Esophagus muscularis mucosa (tissue), 4 donors: ENCODE results near the gene ITGBL1. TPM values are rescaled to one million over a fixed set of nuclear protein-coding genes. Genes with fewer than 3 reads are reported as not detected.
"Not testable (repeated sequence)": the region's sequence is repeated elsewhere in the genome, so short reads cannot be mapped to it uniquely, and the experiment has no call there.

Experiments used
- DNase-seq: peaks from one replicate; pipeline ENCODE4 v3.0.0-alpha.2; 2017; ENCODE audit errors: extremely low spot score
- H3K27ac ChIP-seq, 4 donors: fragments of 200-600 bp; sonication (generic); replicated peaks in 1 of 4; 1 replicate in 3 of 4; 2 replicates in 1 of 4; pipeline ENCODE4 v1.5.1; 2016 to 2019; ENCODE audit warnings: mild to moderate bottlenecking in 1 of 4
- H3K27me3 ChIP-seq, 4 donors: fragments of 200-600 bp; sonication (generic); one replicate each; pipeline versions ENCODE4 v1.5.1 to v1.6.0; 2016 to 2019
- H3K36me3 ChIP-seq, 4 donors: fragments of 200-600 bp; sonication (generic); one replicate each; pipeline ENCODE4 v1.5.1; 2016 to 2019
- H3K4me1 ChIP-seq, 4 donors: fragments of 200-600 bp; sonication (generic); one replicate each; pipeline ENCODE4 v1.5.1; 2016 to 2019
- H3K4me3 ChIP-seq, 4 donors: fragments of 200-600 bp; sonication (generic); 1 replicate in 2 of 4; 2 replicates in 2 of 4; pipeline ENCODE4 v1.5.1; 2016 to 2019; ENCODE audit warnings: mild to moderate bottlenecking in 4 of 4, moderate library complexity in 1 of 4
- H3K9me3 ChIP-seq, 4 donors: fragments of 200-600 bp; sonication (generic); 1 replicate in 3 of 4; 2 replicates in 1 of 4; pipeline ENCODE4 v1.5.1; 2016 to 2019
- EP300 ChIP-seq: sonication (generic); formaldehyde crosslinking; IDR thresholded peaks from one replicate; pipeline ENCODE4 v1.6.1; 2017; ENCODE audit warnings: antibody characterized with exemption
- POLR2A ChIP-seq: fragments of 450-650 bp; IDR thresholded peaks from one replicate; pipeline ENCODE4 v1.6.1; 2017; ENCODE audit warnings: antibody characterized with exemption, moderate library complexity, mild to moderate bottlenecking, low read depth
- POLR2AphosphoS5 ChIP-seq, 2 donors: sonication (generic); formaldehyde crosslinking; IDR thresholded peaks; one replicate each; pipeline ENCODE4 v1.6.1; 2017; ENCODE audit warnings: antibody characterized with exemption in 2 of 2
- WGBS: methylation state at CpG from one replicate; pipeline ENCODE4 v1.1.5; 2018; 5-methylcytosine and 5-hydroxymethylcytosine counted together
- intact Hi-C: fragments of 100-400 bp; cut with DNase I; formaldehyde crosslinking; loops from one replicate; pipeline ENCODE4 v1.15.1; 2023
- total RNA-seq, 4 donors: library from RNA; depleted of rRNA; stranded (reverse); fragments of >200 nt; gene quantifications; one replicate each; pipeline versions ENCODE4 v1.1.0 to v1.2.1, GENCODE V29; 2016
- TF ChIP-seq, protein P1 (sequence below), 3 experiments: fragments of 200-600 bp in 2 of 3; fragments of 450-650 bp in 1 of 3; sonication (generic) in 2 of 3; IDR thresholded peaks; one replicate each; pipeline ENCODE4 v1.5.1; 2017 to 2019; ENCODE audit warnings: antibody characterized with exemption in 3 of 3, mild to moderate bottlenecking in 2 of 3, moderate library complexity in 1 of 3

Gene ITGBL1
- total RNA-seq, 4 donors from 2014 or later = 8.3 to 20.0 (median 13.8) TPM

DNA sequence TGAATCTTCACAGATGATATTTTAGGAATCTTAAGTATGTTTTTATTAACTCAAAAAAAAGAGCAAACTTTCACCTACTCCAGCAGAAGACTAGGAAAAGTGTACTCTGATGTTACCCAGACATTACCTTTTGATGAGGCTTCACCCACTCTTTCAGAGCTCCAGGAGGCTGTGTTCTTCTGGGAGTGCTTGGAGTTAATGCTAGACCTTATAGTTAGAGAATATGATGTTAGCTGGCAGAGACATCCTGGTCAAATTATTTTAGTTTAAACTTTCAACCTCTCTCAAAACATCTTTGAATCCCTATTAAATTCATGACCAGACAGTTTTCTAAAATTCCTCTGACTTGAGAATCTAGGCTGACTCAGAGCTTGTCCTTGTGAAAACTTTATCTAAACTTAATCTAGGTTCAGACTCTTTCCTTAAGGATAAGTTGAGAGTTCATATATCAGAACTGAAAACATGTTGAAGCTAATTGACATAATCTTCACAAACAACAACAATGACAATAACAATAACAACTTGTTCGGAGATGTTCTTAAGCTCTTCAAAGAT lies 82.8 kb downstream of the ITGBL1 start:
- H3K9me3 ChIP-seq = no peaks in the 10 kb centered on the region
- no peaks in the 10 kb centered on the region for H3K36me3 ChIP-seq
- no peak for TF ChIP-seq POLR2AphosphoS5 (IDR thresholded peaks at IDR 0.05)
- TF ChIP-seq POLR2A = no peak
- no peak for TF ChIP-seq EP300
- TF ChIP-seq, protein P1, sequence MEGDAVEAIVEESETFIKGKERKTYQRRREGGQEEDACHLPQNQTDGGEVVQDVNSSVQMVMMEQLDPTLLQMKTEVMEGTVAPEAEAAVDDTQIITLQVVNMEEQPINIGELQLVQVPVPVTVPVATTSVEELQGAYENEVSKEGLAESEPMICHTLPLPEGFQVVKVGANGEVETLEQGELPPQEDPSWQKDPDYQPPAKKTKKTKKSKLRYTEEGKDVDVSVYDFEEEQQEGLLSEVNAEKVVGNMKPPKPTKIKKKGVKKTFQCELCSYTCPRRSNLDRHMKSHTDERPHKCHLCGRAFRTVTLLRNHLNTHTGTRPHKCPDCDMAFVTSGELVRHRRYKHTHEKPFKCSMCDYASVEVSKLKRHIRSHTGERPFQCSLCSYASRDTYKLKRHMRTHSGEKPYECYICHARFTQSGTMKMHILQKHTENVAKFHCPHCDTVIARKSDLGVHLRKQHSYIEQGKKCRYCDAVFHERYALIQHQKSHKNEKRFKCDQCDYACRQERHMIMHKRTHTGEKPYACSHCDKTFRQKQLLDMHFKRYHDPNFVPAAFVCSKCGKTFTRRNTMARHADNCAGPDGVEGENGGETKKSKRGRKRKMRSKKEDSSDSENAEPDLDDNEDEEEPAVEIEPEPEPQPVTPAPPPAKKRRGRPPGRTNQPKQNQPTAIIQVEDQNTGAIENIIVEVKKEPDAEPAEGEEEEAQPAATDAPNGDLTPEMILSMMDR (IDR thresholded peaks at IDR 0.05) = no peak
- H3K27ac ChIP-seq = no peak overlapping the region
- intact Hi-C loops = no loop called here
- no peak overlapping the region for H3K4me3 ChIP-seq
- no peaks in the 10 kb centered on the region for H3K27me3 ChIP-seq
- no peaks in the 10 kb centered on the region for H3K4me1 ChIP-seq
- DNase-seq = no peak
- WGBS = 87% methylated on average over 1 of the region's 1 CpG

DNA sequence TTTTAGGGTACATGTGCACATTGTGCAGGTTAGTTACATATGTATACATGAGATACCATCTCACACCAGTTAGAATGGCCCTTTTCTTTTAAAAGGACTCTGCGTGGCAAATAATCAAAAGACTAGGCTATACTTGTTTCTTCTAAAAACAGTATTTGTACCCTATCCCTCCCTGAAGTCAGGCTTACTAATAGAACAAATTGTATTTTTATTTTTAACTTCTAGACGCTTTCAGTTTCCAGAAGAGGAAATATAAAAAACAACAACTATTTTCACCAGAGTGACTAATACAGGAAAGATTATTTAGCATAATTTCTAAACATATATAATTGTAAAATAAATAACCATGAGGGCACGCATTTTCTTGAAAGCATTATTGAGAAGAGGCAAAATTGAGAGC lies 83.6 kb downstream of the ITGBL1 start:
- no peak for TF ChIP-seq EP300
- no peak for TF ChIP-seq POLR2AphosphoS5 (IDR thresholded peaks at IDR 0.05)
- no peak for TF ChIP-seq POLR2A
- TF ChIP-seq, protein P1 (IDR thresholded peaks at IDR 0.05) = no peak

DNA sequence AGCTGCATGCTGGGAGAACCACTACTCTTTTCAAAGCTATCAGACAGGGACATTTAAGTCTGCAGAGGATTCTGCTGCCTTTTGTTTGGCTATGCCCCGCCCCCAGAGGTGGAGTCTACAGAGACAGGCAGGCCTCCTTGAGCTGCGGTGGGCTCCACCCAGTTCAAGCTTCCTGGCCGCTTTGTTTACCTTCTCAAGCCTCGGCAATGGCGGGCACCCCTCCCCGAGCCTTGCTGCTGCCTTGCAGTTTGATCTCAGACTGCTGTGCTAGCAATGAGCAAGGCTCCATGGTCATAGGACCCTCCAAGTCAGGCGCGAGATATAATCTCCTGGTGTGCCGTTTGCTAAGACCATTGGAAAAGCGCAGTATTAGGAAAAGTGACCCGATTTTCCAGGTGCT lies 92.1 kb downstream of the ITGBL1 start:
- WGBS = 88% methylated on average over 8 of the region's 11 CpGs
- H3K27ac ChIP-seq, DNase-seq, H3K4me1 ChIP-seq, intact Hi-C loops, H3K27me3 ChIP-seq, H3K9me3 ChIP-seq, H3K4me3 ChIP-seq, H3K36me3 ChIP-seq: not testable (repeated sequence)

More for the DNA sequence above, 83.6 kb downstream of the ITGBL1 start:
- intact Hi-C loops = no loop called here
- no peaks in the 10 kb centered on the region for H3K9me3 ChIP-seq
- H3K4me1 ChIP-seq = no peaks in the 10 kb centered on the region
- no peaks in the 10 kb centered on the region for H3K36me3 ChIP-seq
- no peak overlapping the region for H3K4me3 ChIP-seq
- WGBS = 73% methylated on average over 3 of the region's 3 CpGs
- no peak overlapping the region for H3K27ac ChIP-seq
- H3K27me3 ChIP-seq = no peaks in the 10 kb centered on the region
- no peak for DNase-seq

DNA sequence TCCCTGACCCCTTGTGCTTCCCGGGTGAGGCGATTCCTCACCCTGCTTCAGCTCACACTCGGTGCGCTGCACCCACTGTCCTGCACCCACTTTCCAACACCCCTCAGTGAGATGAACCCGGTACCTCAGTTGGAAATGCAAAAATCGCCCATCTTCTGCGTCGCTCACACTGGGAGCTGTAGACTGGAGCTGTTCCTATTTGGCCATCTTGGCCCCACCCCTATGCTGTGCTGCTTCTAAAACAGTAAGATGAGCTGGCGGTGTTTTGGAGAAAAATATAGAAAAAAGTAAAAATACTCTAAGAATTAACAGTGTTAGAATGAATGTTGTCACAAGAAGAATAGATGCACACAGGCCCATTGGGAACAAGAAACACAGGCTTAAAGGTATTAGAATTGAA lies 92.5 kb downstream of the ITGBL1 start:
- WGBS = 96% methylated on average over 9 of the region's 9 CpGs
- H3K27ac ChIP-seq = no peak overlapping the region
- TF ChIP-seq POLR2A (no peak), POLR2AphosphoS5 (IDR thresholded peaks at IDR 0.05) (no peak), EP300 (no peak)
- H3K9me3 ChIP-seq = no peaks in the 10 kb centered on the region
- H3K4me1 ChIP-seq = no peaks in the 10 kb centered on the region
- no peak for DNase-seq
- no peak overlapping the region for H3K4me3 ChIP-seq
- H3K36me3 ChIP-seq = no peaks in the 10 kb centered on the region
- intact Hi-C loops = no loop called here
- H3K27me3 ChIP-seq = no peaks in the 10 kb centered on the region

DNA sequence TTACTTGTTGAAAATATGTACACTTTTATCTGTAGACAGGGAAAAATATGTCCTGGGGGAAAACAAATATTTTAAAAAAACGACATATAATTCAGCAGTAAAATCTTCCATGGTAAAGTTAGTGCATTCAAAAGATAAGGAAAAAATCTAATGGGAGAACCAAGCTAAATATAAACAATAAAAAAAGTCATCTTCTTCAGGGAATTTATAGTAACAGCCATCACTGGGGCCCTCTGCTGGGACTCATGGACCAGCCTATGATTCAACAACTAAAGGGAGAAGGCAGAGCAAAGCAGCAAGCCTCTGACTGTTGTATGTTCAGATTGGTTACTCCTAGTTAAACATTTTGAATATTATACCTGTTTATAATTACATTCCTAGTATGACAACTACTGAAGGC lies 93.0 kb downstream of the ITGBL1 start:
- Histone ChIP-seq H3K9me3 (no peaks in the 10 kb centered on the region), H3K27ac (no peak overlapping the region), H3K4me3 (no peak overlapping the region), H3K4me1 (no peaks in the 10 kb centered on the region), H3K27me3 (no peaks in the 10 kb centered on the region), H3K36me3 (no peaks in the 10 kb centered on the region)
- 65% methylated on average over 1 of the region's 1 CpG for WGBS
- intact Hi-C loops = no loop called here
- TF ChIP-seq POLR2A (no peak), POLR2AphosphoS5 (IDR thresholded peaks at IDR 0.05) (no peak), EP300 (no peak)
- TF ChIP-seq, protein P1 (IDR thresholded peaks at IDR 0.05) = no peak
- DNase-seq = no peak

DNA sequence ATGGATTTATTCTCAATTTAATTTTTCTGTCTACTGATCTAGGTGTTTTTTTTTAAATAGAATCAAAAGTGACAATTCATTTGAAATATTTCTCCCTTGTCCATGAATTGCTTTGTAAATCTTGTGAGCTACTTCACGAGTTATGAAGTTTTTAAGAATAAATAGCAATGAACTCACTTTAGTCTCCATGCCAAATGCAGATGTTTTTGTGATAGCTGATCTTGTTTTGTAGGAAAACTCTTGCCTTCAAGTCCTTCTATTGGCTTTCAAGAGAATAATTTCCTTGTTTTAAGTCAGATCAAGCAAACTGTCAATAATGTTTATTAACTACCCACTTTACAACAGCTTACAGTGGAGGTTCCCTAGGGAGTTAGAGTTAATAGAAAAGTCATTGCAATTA lies 99.8 kb downstream of the ITGBL1 start:
- H3K27ac ChIP-seq = no peak overlapping the region
- no peak for DNase-seq
- H3K9me3 ChIP-seq = no peaks in the 10 kb centered on the region
- intact Hi-C loops = no loop called here
- no peaks in the 10 kb centered on the region for H3K36me3 ChIP-seq
- H3K27me3 ChIP-seq = no peaks in the 10 kb centered on the region
- TF ChIP-seq EP300 (no peak), POLR2A (no peak), POLR2AphosphoS5 (IDR thresholded peaks at IDR 0.05) (no peak)
- TF ChIP-seq, protein P1 (IDR thresholded peaks at IDR 0.05) = no peak
- no peak overlapping the region for H3K4me3 ChIP-seq
- WGBS = 43% methylated on average over 1 of the region's 1 CpG
- H3K4me1 ChIP-seq = no peaks in the 10 kb centered on the region
